Mucosa of descending colon (tissue), 3 donors: ENCODE measurements around the gene ATP5F1D. TPM values are rescaled to one million over a fixed set of nuclear protein-coding genes. Genes with fewer than 3 reads are reported as not detected.
A peak's percentile ranks its signal among the peaks of the same experiment; 100 is the strongest.
"Not testable (repeated sequence)": the region's sequence is repeated elsewhere in the genome, so short reads cannot be mapped to it uniquely, and the experiment has no call there.

Experiments used
- ATAC-seq: fragments of 200-7000 bp; cut with Tn5 transposase; one replicate; pipeline ENCODE4 v1.9.1; 2020; ENCODE audit warnings: mild to moderate bottlenecking, moderate library complexity
- DNase-seq, 3 donors: peaks; one replicate each; pipeline ENCODE4 v3.0.0-alpha.2; 2020
- H3K36me3 ChIP-seq: fragments of 200-600 bp; one replicate; pipeline ENCODE4 v1.8.0; 2021; ENCODE audit warnings: low read depth, mild to moderate bottlenecking
- H3K4me1 ChIP-seq: fragments of 200-600 bp; one replicate; pipeline ENCODE4 v1.8.0; 2021; ENCODE audit warnings: low read depth, mild to moderate bottlenecking
- H3K4me3 ChIP-seq: fragments of 200-600 bp; one replicate; pipeline ENCODE4 v1.8.0; 2021; ENCODE audit warnings: mild to moderate bottlenecking
- H3K9me3 ChIP-seq: fragments of 200-600 bp; one replicate; pipeline ENCODE4 v1.8.0; 2021; ENCODE audit warnings: mild to moderate bottlenecking
- intact Hi-C, 2 donors: fragments of 100-400 bp; cut with DNase I in 1 of 2; cut with micrococcal nuclease in 1 of 2; formaldehyde crosslinking; loops; one replicate each; pipeline versions ENCODE4 v1.11.0 to v1.11.1; 2022; cut with DNase I, micrococcal nuclease
- total RNA-seq, 3 donors: library from RNA; stranded (reverse); fragmentation: NEBNext Ultra II Directional in 2 of 3; extraction: Animal tissue kit (Norgen Biotek cat#: 25700) in 2 of 3; gene quantifications; one replicate each; pipeline versions ENCODE4 v1.2.1 to v1.2.4, GENCODE V29; 2021 to 2023
- TF ChIP-seq, protein P1 (sequence below): fragments of 200-600 bp; IDR thresholded peaks from one replicate; pipeline ENCODE4 v1.8.0; 2022; ENCODE audit warnings: antibody characterized with exemption, mild to moderate bottlenecking
- donor health status: DM: no; HTN: no; CAD: no; lungs with moderate emphysema.
- donor health status: DM: no; HTN: no; CAD: no.
- donor health status: DM: no; HTN: yes; CAD: no.

Gene ATP5F1D
- total RNA-seq, 3 donors from 2014 or later: 302 to 391 (median 378) TPM

DNA sequence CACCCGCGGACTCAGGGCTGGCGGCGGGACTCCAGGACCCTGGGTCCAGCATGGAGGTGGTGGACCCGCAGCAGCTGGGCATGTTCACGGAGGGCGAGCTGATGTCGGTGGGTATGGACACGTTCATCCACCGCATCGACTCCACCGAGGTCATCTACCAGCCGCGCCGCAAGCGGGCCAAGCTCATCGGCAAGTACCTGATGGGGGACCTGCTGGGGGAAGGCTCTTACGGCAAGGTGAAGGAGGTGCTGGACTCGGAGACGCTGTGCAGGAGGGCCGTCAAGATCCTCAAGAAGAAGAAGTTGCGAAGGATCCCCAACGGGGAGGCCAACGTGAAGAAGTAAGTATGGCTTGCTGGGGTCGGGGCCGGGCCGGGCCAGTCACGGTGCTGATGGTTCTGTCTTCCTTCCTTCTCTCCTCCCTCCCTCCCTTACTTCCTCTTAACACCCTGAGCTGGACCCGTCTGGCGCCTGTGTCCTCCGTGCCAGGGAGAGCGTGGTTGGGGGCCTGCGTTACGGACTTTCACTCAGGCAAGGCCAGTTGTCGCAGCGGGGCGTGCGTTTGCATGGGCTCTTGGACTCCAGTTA is 34.6 kb upstream of the ATP5F1D start:
- peak; percentile 12 for ATAC-seq

DNA sequence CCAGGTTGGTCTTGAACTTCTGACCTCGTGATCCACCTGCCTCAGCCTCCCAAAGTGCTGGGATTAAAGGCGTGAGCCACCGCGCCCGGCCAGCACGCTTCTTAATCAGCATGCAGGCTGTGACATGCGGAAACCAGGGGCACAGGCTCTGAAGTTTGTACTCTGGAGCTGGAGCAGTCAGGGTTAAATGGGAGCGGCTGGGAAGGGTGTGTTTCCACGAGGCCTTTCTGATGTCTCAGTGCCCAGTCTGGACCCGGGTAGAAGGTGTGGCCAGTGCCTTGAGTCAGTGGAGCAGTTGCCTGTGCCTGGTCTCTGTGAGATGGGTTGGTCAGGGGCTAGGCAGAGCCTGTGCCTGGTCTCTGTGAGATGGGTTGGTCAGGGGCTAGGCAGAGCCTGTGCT is 32.7 kb upstream of the ATP5F1D start:
- peaks cover 63% of the 10 kb centered on the region for H3K4me1 ChIP-seq
- peak; percentile 64 for ATAC-seq
- H3K4me3 ChIP-seq, H3K9me3 ChIP-seq, H3K36me3 ChIP-seq, intact Hi-C loops: not testable (repeated sequence)
- peak; percentile 82 to 87 (median 83) for DNase-seq

More for the DNA sequence above, 34.6 kb upstream of the ATP5F1D start:
- Histone ChIP-seq H3K36me3 (no peaks in the 10 kb centered on the region), H3K4me1 (peaks cover 64% of the 10 kb centered on the region), H3K4me3 (peak overlapping the region; percentile 67), H3K9me3 (no peaks in the 10 kb centered on the region)
- peak; percentile 56 to 77 (median 60) for DNase-seq
- intact Hi-C loops: no loop called here
- TF ChIP-seq, protein P1, sequence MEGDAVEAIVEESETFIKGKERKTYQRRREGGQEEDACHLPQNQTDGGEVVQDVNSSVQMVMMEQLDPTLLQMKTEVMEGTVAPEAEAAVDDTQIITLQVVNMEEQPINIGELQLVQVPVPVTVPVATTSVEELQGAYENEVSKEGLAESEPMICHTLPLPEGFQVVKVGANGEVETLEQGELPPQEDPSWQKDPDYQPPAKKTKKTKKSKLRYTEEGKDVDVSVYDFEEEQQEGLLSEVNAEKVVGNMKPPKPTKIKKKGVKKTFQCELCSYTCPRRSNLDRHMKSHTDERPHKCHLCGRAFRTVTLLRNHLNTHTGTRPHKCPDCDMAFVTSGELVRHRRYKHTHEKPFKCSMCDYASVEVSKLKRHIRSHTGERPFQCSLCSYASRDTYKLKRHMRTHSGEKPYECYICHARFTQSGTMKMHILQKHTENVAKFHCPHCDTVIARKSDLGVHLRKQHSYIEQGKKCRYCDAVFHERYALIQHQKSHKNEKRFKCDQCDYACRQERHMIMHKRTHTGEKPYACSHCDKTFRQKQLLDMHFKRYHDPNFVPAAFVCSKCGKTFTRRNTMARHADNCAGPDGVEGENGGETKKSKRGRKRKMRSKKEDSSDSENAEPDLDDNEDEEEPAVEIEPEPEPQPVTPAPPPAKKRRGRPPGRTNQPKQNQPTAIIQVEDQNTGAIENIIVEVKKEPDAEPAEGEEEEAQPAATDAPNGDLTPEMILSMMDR: no peak

DNA sequence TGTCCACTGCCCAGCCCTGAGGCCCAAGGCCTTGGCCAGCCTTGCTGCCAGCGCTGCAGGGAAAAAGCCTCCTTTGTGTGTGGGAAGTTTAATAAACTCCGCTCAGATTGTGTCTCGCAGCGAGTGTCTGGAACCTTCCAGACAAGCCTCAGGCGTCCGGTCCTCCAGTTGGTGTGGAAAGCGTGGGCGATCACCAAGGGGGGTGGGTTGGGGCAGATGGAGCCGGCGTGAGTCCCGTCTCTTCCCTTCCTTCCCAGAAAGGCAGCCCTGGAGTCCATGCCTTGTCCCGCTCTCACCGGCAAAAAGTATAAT is 31.4 kb upstream of the ATP5F1D start:
- H3K9me3 ChIP-seq: no peaks in the 10 kb centered on the region
- peaks cover 61% of the 10 kb centered on the region for H3K4me1 ChIP-seq
- intact Hi-C loops: no loop called here
- DNase-seq (no peak), ATAC-seq (no peak)
- no peak overlapping the region for H3K4me3 ChIP-seq
- TF ChIP-seq, protein P1: no peak
- no peaks in the 10 kb centered on the region for H3K36me3 ChIP-seq

DNA sequence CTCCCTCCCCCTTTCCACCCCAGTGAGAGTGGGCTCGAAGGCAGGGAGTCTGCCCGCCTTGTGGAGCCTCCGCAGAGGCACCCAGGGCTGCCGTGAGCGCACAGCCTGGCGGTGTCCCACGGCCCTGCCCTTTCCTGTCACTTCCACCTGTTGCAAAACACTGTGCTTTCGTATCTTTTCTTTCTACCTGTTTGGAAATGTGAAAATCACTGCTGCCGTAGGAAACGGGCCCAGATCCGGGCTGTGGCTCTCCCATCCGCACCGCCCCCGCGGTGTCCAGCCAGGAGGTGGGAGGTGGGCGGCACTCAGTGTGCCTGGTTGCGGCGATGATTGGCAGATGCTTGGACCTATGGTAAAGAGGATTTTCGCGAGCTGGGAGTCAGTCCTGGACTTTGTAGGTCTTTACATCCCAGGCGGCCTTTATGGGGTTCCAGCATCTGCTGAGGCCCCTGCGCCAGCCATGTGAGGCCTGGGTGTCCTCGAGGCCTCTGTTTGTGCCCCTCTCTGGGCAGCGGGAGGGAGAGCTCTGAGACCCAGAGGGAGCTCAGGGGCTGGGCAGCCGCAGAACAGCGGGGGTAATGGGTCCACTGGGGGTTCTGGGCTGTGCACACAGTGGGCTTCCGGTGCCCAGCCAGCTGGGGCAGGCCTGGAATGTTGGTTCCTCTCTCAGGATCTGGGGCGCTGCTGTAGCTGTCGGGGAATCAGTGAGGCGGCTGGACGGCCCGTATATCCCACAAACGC is 29.9 kb upstream of the ATP5F1D start:
- peaks cover 58% of the 10 kb centered on the region for H3K4me1 ChIP-seq
- no peaks in the 10 kb centered on the region for H3K9me3 ChIP-seq
- intact Hi-C loops: no loop called here
- TF ChIP-seq, protein P1: no peak
- ATAC-seq: no peak
- no peak overlapping the region for H3K4me3 ChIP-seq
- no peaks in the 10 kb centered on the region for H3K36me3 ChIP-seq
- DNase-seq: peak in 1 of 3 donors; percentile 49

DNA sequence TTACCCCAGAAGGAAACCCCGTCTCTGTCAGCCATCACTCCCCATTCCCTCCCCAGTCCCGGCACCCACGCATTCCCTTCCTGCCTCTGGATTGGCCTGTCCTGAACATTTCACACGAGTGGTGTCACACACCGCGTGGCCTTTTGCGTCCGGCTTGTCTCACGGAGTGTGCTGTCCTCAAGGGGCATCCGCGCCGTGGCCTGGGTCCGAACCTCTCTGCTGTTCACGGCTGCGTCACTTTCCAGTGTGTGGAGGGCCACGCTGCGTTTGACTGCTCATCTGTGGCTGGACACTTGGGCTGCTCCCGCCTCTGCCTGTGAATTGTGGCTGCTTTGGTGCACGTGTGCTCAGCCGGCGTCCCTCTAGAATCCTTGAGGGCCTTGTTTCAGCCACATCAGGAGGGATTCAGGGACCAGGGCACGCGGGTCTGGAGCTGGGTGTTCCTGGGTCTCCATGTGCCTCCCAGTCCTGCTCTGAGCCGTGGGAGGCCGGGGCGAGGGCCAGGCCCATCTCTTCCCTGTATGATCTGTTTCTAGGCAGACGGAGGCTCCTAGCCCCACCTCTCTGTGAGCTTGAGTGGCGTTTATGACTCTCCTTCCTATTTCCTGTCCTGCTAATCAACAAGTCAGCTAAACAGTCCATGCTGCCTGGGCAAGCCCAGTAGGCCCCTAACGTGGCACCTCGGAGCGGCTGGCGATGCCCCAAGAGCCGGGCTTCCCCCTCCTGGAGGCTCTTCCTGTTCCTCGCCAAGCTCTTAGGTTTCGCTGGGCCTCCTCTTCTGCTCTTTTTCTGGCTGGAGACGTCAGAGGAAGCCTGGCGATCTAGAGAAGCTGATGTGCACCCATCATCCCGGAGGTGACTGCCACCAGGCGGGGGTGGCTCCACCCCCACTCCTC is 27.9 kb upstream of the ATP5F1D start:
- TF ChIP-seq, protein P1: no peak
- ATAC-seq (peak; percentile 82), DNase-seq (peak in 2 of 3 donors; percentile 75 to 79)
- Histone ChIP-seq H3K4me3 (no peak overlapping the region), H3K36me3 (no peaks in the 10 kb centered on the region), H3K9me3 (no peaks in the 10 kb centered on the region), H3K4me1 (peaks cover 56% of the 10 kb centered on the region)
- intact Hi-C loops: no loop called here
